ENCODE data around the gene TRPM7.
"Not testable (repeated sequence)": the region's sequence is repeated elsewhere in the genome, so short reads cannot be mapped to it uniquely, and the experiment has no call there.

TRPM7 gene

DNA sequence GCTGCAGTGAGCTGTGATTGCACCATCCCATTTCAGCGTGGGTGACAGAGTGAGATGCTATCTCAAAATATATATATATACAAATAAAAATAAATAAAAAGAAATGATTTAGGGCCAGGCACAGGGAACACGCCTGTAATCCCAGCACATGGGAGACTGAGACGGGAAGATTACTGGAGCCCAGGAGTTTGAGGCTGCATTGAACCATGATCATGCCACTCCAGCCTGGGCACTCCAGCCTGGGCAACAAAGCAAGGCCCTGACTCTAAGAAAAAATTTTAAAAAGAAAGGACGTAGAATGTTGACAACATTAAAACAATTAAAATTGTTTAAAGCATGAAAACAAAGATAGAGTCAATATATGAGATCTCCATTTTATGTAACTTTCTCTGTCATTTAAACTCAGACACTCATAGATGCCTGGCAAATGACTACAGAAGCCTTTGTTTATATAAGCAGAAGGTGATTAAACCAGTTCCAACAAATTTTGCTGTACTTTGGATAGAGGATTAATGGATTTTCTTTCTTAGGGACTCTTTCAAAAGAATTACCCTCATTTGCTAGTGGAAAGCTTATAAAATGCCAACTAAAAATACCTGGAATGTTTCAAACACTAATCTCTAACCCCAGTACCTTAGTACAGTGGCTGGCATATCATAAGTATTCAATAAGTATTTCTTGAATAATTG lies 10.7 kb upstream of the TRPM7 start:
- Histone ChIP-seq H3K9ac (ENCODE audit: low read length in 5 of 5) (no peak overlapping the region), H3K4me1 (ENCODE audit: control insufficient read depth in 5 of 5, insufficient read depth in 5 of 5, low read length in 5 of 5) (peaks cover 0 to 4% (median 0%) of the 10 kb centered on the region in 5 donors), H3K36me3 (ENCODE audit: control insufficient read depth in 5 of 5, insufficient read depth in 5 of 5, low read length in 5 of 5) (no peaks in the 10 kb centered on the region), H3K4me3 (ENCODE audit: low read depth in 1 of 5, low read length in 5 of 5) (no peak overlapping the region), H3K27me3 (ENCODE audit: control insufficient read depth in 5 of 5, insufficient read depth in 4 of 5, low read length in 5 of 5) (no peaks in the 10 kb centered on the region), H3K27ac (ENCODE audit: low read depth, low read length) (no peak overlapping the region), H3K9me3 (ENCODE audit: control insufficient read depth in 5 of 5, low read length in 5 of 5) (no peaks in the 10 kb centered on the region)

DNA sequence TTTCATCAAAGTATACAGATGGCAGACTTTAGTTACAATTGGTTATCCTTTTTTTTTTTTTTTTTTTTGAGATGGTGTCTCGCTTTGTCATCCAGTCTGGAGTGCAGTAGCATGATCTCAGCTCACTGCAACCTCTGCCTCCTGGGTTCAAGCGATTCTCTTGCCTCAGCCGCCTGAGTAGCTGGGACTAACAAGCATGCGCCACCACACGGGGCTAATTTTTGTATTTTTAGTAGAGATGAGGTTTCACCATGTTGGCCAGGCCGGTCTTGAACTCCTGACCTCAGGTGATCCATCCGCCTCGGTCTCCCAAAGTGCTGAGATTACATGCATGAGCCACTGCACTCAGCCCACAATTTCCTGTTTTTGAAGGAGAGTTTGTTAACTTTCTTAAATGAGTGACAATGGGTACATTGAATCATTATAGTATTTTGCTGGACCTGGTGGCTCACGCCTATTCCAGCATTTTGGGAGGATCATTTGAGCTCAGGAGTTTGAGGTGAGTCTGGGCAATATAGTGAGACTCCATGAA lies 8.1 kb upstream of the TRPM7 start:
- not testable (repeated sequence) for H3K4me1 ChIP-seq (ENCODE audit: control insufficient read depth in 5 of 5, insufficient read depth in 5 of 5, low read length in 5 of 5); H3K36me3 ChIP-seq (ENCODE audit: control insufficient read depth in 5 of 5, insufficient read depth in 5 of 5, low read length in 5 of 5); H3K27me3 ChIP-seq (ENCODE audit: control insufficient read depth in 5 of 5, insufficient read depth in 4 of 5, low read length in 5 of 5); H3K4me3 ChIP-seq (ENCODE audit: low read depth in 1 of 5, low read length in 5 of 5); H3K27ac ChIP-seq (ENCODE audit: low read depth, low read length); H3K9ac ChIP-seq (ENCODE audit: low read length in 5 of 5); H3K9me3 ChIP-seq (ENCODE audit: control insufficient read depth in 5 of 5, low read length in 5 of 5)

DNA sequence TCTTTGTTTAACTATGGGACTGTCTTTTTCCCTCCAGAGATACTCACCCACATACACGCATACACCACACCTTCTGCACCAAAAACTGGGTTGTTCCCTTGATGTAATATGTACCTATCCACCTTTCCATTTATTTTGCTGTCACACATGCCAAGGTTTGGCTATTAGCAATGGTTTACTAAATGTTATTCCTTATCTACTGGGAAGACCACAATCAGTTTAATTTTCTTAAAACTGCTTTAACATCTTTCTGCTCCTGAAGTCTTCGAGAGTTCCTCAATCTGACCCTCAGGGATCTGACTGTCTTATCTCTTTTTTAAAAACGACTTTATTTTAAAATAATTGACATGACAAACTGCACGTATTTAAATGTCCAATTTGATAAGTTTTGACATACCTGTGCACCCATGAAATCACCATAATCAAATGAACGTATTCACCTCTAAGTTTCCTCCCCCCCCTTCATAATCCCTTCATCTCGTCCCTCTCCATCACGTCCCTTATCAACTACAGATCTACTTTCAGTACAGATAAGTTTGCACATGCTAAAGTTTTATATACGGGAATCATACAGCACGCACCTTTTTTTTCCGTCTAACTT lies 805 bp upstream of the TRPM7 start:
- Histone ChIP-seq H3K27me3 (ENCODE audit: control insufficient read depth in 5 of 5, insufficient read depth in 4 of 5, low read length in 5 of 5) (no peaks in the 10 kb centered on the region), H3K9me3 (ENCODE audit: control insufficient read depth in 5 of 5, low read length in 5 of 5) (no peaks in the 10 kb centered on the region), H3K4me3 (ENCODE audit: low read depth in 1 of 5, low read length in 5 of 5) (peak overlapping the region; percentile 91 to 98 (median 96)), H3K27ac (ENCODE audit: low read depth, low read length) (peak overlapping the region; percentile 99), H3K4me1 (ENCODE audit: control insufficient read depth in 5 of 5, insufficient read depth in 5 of 5, low read length in 5 of 5) (peaks cover 2 to 42% (median 26%) of the 10 kb centered on the region in 5 donors), H3K9ac (ENCODE audit: low read length in 5 of 5) (peak overlapping the region; percentile 88 to 99 (median 94)), H3K36me3 (ENCODE audit: control insufficient read depth in 5 of 5, insufficient read depth in 5 of 5, low read length in 5 of 5) (peaks cover 0 to 5% (median 0%) of the 10 kb centered on the region in 5 donors)

DNA sequence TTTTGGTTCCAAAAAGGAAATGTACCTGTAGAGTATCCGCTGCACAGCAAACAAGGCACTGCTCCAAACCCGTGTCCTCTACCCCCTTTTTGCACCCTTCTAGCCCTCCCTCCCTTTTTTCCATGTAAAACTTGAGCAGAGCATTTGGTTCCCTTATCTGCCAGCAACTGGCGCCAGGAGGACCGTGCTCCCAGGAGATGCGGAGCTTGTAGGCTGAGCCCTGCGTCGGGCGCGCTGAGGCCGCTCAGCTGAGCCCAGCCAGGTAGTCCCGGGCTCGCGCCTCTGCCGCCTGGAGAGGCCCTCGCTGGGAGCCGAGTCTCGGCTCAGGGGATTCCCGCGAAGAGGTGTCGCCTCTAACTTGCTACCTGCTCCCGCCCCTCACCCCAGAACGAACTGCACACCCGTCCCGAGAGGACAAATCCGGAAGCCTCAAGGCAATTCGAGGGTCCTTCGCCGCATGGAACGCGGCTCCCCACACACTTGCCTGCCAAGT lies 575 bp downstream of the TRPM7 start:
- H3K4me3 ChIP-seq (ENCODE audit: low read depth in 1 of 5, low read length in 5 of 5), result peak overlapping the region; percentile 91 to 98 (median 94)
- H3K27me3 ChIP-seq (ENCODE audit: control insufficient read depth in 5 of 5, insufficient read depth in 4 of 5, low read length in 5 of 5), result no peaks in the 10 kb centered on the region
- H3K9me3 ChIP-seq (ENCODE audit: control insufficient read depth in 5 of 5, low read length in 5 of 5), result no peaks in the 10 kb centered on the region
- H3K36me3 ChIP-seq (ENCODE audit: control insufficient read depth in 5 of 5, insufficient read depth in 5 of 5, low read length in 5 of 5), result peaks cover 0 to 5% (median 0%) of the 10 kb centered on the region in 5 donors
- H3K4me1 ChIP-seq (ENCODE audit: control insufficient read depth in 5 of 5, insufficient read depth in 5 of 5, low read length in 5 of 5), result peaks cover 2 to 48% (median 26%) of the 10 kb centered on the region in 5 donors
- H3K27ac ChIP-seq (ENCODE audit: low read depth, low read length), result peak overlapping the region; percentile 99
- H3K9ac ChIP-seq (ENCODE audit: low read length in 5 of 5), result peak overlapping the region; percentile 94 to 97 (median 96)

GRCh38 chr15:50685191-50685975 lies 1.2 kb downstream of the TRPM7 start:
- Histone ChIP-seq H3K36me3 (ENCODE audit: control insufficient read depth in 5 of 5, insufficient read depth in 5 of 5, low read length in 5 of 5) (peaks cover 0 to 5% (median 0%) of the 10 kb centered on the region in 5 donors), H3K4me1 (ENCODE audit: control insufficient read depth in 5 of 5, insufficient read depth in 5 of 5, low read length in 5 of 5) (peaks cover 2 to 51% (median 26%) of the 10 kb centered on the region in 5 donors), H3K27ac (ENCODE audit: low read depth, low read length) (peak overlapping the region; percentile 99), H3K9me3 (ENCODE audit: control insufficient read depth in 5 of 5, low read length in 5 of 5) (no peaks in the 10 kb centered on the region), H3K9ac (ENCODE audit: low read length in 5 of 5) (peak overlapping the region; percentile 94 to 97 (median 96)), H3K27me3 (ENCODE audit: control insufficient read depth in 5 of 5, insufficient read depth in 4 of 5, low read length in 5 of 5) (no peaks in the 10 kb centered on the region), H3K4me3 (ENCODE audit: low read depth in 1 of 5, low read length in 5 of 5) (peak overlapping the region; percentile 91 to 98 (median 94))

GRCh38 chr15:50681467-50681866 lies 5.1 kb downstream of the TRPM7 start:
- Histone ChIP-seq H3K27me3 (ENCODE audit: control insufficient read depth in 5 of 5, insufficient read depth in 4 of 5, low read length in 5 of 5) (no peaks in the 10 kb centered on the region), H3K27ac (ENCODE audit: low read depth, low read length) (no peak overlapping the region), H3K4me1 (ENCODE audit: control insufficient read depth in 5 of 5, insufficient read depth in 5 of 5, low read length in 5 of 5) (peaks cover 0 to 51% (median 20%) of the 10 kb centered on the region in 5 donors), H3K4me3 (ENCODE audit: low read depth in 1 of 5, low read length in 5 of 5) (no peak overlapping the region), H3K9ac (ENCODE audit: low read length in 5 of 5) (peak overlapping the region in 1 of 5 donors; percentile 41), H3K36me3 (ENCODE audit: control insufficient read depth in 5 of 5, insufficient read depth in 5 of 5, low read length in 5 of 5) (peaks cover 0 to 5% (median 0%) of the 10 kb centered on the region in 5 donors), H3K9me3 (ENCODE audit: control insufficient read depth in 5 of 5, low read length in 5 of 5) (no peaks in the 10 kb centered on the region)

GRCh38 chr15:50676799-50677483 lies 9.7 kb downstream of the TRPM7 start:
- H3K27me3 ChIP-seq (ENCODE audit: control insufficient read depth in 5 of 5, insufficient read depth in 4 of 5, low read length in 5 of 5), result no peaks in the 10 kb centered on the region
- H3K9ac ChIP-seq (ENCODE audit: low read length in 5 of 5), result peak overlapping the region in 2 of 5 donors; percentile 12 to 48
- peaks cover 0 to 4% (median 2%) of the 10 kb centered on the region in 5 donors for H3K36me3 ChIP-seq (ENCODE audit: control insufficient read depth in 5 of 5, insufficient read depth in 5 of 5, low read length in 5 of 5)
- H3K9me3 ChIP-seq (ENCODE audit: control insufficient read depth in 5 of 5, low read length in 5 of 5), result no peaks in the 10 kb centered on the region
- H3K27ac ChIP-seq (ENCODE audit: low read depth, low read length), result peak overlapping the region; percentile 65
- H3K4me3 ChIP-seq (ENCODE audit: low read depth in 1 of 5, low read length in 5 of 5), result no peak overlapping the region
- peaks cover 0 to 20% (median 7%) of the 10 kb centered on the region in 5 donors for H3K4me1 ChIP-seq (ENCODE audit: control insufficient read depth in 5 of 5, insufficient read depth in 5 of 5, low read length in 5 of 5)

DNA sequence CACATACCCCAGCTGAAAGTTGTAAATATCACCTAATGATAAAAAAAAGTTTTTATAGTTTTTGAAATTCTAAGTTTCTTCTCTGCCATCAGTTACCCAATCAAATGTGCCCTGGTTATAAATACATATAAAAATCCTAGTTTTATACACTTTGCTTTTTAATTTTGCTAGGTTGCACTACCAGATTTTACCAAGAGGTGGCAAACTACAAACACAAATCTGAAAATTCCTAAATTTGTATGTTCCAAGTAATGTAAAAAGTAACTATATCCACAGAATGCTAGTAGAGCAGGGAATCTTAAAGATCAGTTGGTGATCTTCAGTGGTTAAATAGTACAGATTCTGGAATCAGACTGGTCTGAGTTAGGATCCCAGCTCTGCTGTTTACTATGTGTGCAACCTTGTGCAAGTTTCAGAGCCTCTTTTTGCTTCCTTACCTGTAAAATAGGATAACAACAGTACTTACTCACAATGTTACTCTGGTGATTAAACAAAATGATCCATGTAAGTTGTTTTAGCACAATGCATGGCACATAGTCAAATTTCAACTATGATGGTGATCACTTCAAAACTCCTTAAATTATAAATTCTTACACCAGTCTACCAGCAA lies 11.0 kb downstream of the TRPM7 start:
- no peak overlapping the region for H3K27ac ChIP-seq (ENCODE audit: low read depth, low read length)
- H3K9me3 ChIP-seq (ENCODE audit: control insufficient read depth in 5 of 5, low read length in 5 of 5), result no peaks in the 10 kb centered on the region
- peaks cover 0 to 4% (median 4%) of the 10 kb centered on the region in 5 donors for H3K36me3 ChIP-seq (ENCODE audit: control insufficient read depth in 5 of 5, insufficient read depth in 5 of 5, low read length in 5 of 5)
- H3K4me1 ChIP-seq (ENCODE audit: control insufficient read depth in 5 of 5, insufficient read depth in 5 of 5, low read length in 5 of 5), result peaks cover 0 to 13% (median 7%) of the 10 kb centered on the region in 5 donors
- no peaks in the 10 kb centered on the region for H3K27me3 ChIP-seq (ENCODE audit: control insufficient read depth in 5 of 5, insufficient read depth in 4 of 5, low read length in 5 of 5)
- H3K9ac ChIP-seq (ENCODE audit: low read length in 5 of 5), result no peak overlapping the region
- H3K4me3 ChIP-seq (ENCODE audit: low read depth in 1 of 5, low read length in 5 of 5), result no peak overlapping the region

DNA sequence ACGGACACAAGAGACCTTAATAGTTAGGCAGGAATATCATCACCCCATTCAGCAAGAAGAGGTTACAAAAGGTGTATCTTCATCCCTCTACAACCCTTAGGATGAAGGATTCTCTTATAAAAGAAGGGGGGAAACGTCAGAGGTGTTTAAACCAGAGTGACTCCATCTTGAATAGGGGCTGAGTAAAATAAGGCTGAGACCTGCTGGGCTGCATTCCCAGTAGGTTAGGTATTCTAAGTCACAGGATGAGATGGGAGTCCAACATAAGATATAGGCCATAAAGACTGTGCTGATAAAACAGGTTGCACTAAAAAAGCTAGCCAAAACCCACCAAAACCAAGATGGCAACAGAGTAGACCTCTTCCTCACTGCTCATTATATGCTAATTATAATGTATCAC lies 16.5 kb downstream of the TRPM7 start:
- H3K36me3 ChIP-seq (ENCODE audit: control insufficient read depth in 5 of 5, insufficient read depth in 5 of 5, low read length in 5 of 5), result peaks cover 0 to 6% (median 2%) of the 10 kb centered on the region in 5 donors
- H3K9me3 ChIP-seq (ENCODE audit: control insufficient read depth in 5 of 5, low read length in 5 of 5), result no peaks in the 10 kb centered on the region
- no peak overlapping the region for H3K4me3 ChIP-seq (ENCODE audit: low read depth in 1 of 5, low read length in 5 of 5)
- no peak overlapping the region for H3K9ac ChIP-seq (ENCODE audit: low read length in 5 of 5)
- H3K4me1 ChIP-seq (ENCODE audit: control insufficient read depth in 5 of 5, insufficient read depth in 5 of 5, low read length in 5 of 5), result no peaks in the 10 kb centered on the region
- H3K27me3 ChIP-seq (ENCODE audit: control insufficient read depth in 5 of 5, insufficient read depth in 4 of 5, low read length in 5 of 5), result no peaks in the 10 kb centered on the region
- H3K27ac ChIP-seq (ENCODE audit: low read depth, low read length), result no peak overlapping the region

Measured in subcutaneous abdominal adipose tissue (tissue), 5 donors.